NCI-H748 (cell line): ENCODE data around the gene METTL3.
A peak's percentile ranks its signal among the peaks of the same experiment; 100 is the strongest.

Source experiments
- DNase-seq: peaks from one replicate; lab custom pipeline; 2025; ENCODE audit not compliant: unreplicated experiment; lab: John Stamatoyannopoulos, UW

METTL3 gene

DNA sequence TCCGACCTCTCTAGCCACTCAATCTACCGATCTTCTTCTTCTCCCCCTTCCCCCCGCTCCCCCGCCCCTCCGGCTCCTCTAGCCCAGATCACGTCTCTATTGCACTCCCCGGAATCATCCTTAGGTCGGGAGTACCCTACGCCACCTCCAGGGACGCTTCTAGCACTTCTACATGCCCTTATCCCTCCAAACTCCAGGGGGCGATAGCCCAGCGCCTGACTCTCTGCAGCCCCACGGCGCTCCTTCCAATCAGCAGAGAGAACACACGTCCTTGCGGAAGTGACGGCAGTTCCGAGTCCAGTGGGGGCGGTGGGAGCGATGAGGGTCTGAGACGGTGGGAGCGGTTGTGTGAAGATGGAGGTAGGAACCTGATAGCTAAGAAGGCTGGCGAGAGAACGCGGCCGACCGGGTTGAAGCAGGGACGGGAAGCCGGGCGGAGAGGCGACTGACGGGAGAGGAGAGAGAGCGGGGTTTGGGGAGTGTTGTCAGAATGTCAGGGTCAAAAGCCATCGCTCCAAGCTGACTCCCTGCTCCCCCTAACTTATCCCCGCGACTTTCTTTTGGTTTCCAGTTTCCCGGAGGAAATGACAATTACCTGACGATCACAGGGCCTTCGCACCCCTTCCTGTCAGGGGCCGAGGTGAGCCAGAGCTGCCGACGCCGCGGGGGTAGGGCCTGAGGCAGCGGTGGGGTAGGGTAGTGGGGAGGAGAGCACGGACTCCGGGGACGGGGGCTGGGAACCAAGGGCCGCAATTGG is 34.0 kb downstream of the METTL3 start, which contains the start of the genes RAB2B and TOX4:
RAB2B (minus strand) TSS at position 35 of the 757 bp plus-strand sequence. CDS start 87 bp downstream, outside the sequence.
TOX4 (plus strand) TSS at position 271 of the 757 bp plus-strand sequence; CDS start at position 355, 84 bp downstream.
- DNase-seq = peak; percentile 99

DNA sequence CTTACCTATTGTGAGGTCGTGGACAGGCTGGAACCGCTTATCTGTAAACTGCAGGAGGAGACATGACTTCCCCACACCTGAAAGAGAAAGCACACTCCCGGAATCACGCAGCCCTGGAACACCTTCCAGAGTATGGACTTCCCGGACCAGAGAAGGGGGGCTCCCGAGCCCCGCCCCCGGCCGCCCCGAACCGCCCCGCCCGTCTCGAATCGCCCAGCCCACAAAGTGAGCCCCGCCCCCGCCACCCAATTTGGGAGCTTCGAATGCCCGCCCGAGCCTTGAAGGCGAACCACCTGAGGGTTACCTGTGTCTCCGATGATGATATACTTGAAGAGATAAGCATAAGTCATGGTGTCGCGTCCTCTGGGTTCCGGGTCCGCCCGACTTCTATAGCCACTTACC is 34.6 kb downstream of the METTL3 start:
- peak; percentile 90 for DNase-seq

- DNase-seq = no peak
Observed at GRCh38 chr14:21475767-21476522, 35.2 kb downstream of the METTL3 start.

DNA sequence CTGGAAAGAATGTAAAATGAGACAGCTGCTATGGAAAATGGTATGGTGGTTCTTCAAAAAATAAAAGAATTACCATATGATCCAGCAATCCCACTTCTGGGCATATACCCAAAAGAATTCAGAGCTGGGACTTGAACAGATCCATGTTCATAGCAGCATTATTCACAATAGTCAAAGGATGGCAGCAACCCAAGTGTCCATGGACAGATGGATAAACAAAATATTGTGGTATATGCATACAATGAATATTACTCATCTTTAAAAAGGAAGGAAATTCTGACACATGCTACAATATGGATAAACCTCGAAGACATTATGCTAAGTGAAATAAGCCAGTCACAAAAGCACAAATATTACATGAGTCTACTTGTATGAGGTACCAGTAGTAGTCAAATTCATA is 43.5 kb downstream of the METTL3 start:
- DNase-seq = no peak

- peak; percentile 100 for DNase-seq
Observed at GRCh38 chr14:21455912-21456667, 55.0 kb downstream of the METTL3 start, which contains the start of gene CHD8. Gene CHD8 (minus strand): TSS chr14:21456123. CDS start chr14:21431643, 24,480 bp downstream.

GRCh38 chr14:21455592-21455911 is 55.6 kb downstream of the METTL3 start:
- no peak for DNase-seq

- peak; percentile 44 for DNase-seq
Observed at GRCh38 chr14:21454843-21455544, 56.1 kb downstream of the METTL3 start.

DNA sequence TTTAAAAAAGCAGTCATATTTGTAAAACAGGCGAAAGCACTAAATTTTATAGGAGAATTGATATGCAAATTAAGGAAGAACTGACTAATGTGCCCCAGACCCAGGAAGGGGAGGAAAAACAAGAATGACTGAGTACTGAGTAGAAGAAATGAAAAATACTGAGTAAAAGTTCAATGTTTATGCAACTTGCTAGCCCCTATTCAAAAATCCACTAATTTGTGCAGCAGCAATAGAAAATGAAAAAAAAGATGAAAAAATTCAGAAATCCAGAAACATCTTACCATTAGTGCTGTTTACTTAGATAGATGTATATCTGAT is 61.3 kb downstream of the METTL3 start:
- no peak for DNase-seq
